Adipose tissue (tissue), 3 donors: Measurements from ENCODE around the gene EFNB3. TPM values are rescaled to one million over a fixed set of nuclear protein-coding genes. Genes with fewer than 3 reads are reported as not detected.

ENCODE experiments used
- H3K27ac ChIP-seq: one replicate; pipeline ENCODE4 v1.5.1; 2013; ENCODE audit warnings: low read depth, low read length
- WGBS, 3 donors: extraction: QIAGEN DNeasy Blood & Tissue Kit; methylation state at CpG; one replicate each; pipeline ENCODE4 v1.1.7; 2013; 5-methylcytosine and 5-hydroxymethylcytosine counted together
- polyA plus RNA-seq, 3 donors: library from polyadenylated mRNA; stranded (reverse); fragments of 200-250 nt; gene quantifications; one replicate each; pipeline ENCODE4 v1.2.3, GENCODE V29; 2013
- donor health status: healthy with polysubstance abuse.
- donor health status: Bipolar disorder and iron deficiency.
- donor health status: healthy.

EFNB3 gene
- polyA plus RNA-seq, 3 donors = 0.54 to 1.1 (median 0.89) TPM

DNA sequence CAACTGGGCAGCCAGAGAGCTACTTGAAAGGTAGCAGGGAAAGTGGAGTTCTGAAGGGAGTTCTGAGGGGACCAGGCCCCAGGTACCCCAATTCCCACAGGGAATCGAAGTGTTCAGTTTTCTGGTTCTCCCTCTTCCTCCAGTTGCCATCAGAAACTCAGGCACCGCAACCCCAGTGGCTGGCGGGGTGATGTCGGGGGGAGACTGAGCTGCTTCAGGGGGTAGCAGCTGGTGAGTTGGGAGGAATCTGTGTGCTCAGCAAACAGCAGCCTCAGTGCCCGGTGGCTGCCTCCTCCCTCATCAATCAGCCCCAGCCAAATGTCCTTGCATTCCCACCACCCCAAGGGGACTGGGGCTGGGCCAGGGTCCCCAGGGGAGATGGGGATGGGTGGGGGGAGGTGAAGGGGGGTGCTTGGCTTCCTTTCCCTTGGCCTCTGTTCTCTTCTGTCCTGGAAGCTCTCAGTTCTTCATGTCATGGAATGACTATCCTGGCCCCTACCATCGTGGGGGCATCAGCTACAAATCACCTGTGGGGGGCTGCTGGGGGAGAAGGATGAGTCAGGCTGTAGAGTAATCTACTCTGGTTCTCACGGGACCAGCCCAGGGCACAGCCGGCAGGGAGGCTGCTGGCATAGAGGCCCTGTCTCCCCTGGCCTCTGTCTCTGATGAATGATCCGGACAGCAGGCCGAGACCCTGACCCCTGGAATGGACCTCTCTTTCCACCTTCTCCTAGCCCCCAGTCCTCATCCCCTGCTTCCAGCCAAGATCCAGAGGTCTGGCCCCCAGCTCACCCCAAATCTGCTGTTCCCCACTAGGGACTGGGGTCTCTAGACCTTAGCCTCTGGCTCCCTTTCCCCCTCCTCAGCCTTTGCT, 10.0 kb downstream of the EFNB3 start:
- 64 to 81% (median 77%) methylated on average over 9 to 10 of the region's 10 CpGs for whole genome bisulfite sequencing, 3 donors
- H3K27ac ChIP-seq = no peak overlapping the region

DNA sequence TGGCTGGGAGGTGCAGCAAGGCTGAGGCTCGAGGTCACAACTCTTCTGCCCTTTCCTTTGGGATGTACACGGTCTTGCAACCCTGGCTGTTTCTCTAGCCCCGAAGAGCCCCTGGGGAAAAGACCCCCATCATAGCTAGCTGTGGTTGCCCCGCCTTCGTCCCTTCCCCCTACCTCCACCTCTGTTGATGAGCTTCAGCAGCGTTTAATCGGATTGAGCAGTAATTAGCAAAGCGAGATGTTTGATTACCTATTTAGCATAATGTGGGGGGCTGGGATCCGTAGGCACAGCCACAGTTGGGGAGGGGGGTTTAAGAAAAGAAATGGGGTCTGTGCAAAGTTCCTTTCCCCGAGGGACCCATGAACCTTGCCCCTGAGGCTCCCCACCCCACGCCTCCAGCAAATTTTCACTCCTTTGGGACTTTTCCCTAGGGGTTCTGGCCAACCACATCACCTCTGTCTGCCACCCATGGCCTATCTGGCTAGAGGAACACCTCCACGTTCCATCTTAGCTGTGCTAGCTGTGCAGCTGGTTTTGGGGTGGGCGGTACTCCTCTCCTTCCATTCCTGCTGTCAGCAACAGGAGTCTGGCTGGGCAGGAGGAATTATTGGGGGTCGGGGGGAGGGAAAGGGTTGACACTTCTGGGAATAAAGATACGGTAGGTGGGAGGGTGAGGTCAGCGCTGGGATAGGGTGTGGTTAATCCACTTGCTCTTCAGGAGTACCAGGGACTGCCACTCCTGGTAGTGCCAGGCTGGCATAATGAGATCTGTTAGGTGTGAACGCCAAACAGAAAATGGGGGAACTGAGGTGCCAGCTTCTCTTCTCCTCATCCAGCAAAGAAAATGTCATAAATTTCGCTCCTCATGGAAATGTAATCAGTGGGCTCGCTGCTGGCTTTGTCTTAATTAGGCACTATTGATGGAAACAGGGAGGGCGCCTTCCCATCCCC, 11.2 kb downstream of the EFNB3 start:
- WGBS, 3 donors = 39 to 45% (median 41%) methylated on average over 20 of the region's 20 CpGs
- H3K27ac ChIP-seq = no peak overlapping the region

GRCh38 chr17:7716901-7717755, 12.1 kb downstream of the EFNB3 start, which contains the start of gene DNAH2:
DNAH2 (plus strand) TSS chr17:7717744; CDS start chr17:7719735, 1,991 bp downstream.
- 1% methylated on average over 41 to 64 of the region's 64 CpGs for WGBS, 3 donors
- H3K27ac ChIP-seq = no peak within 1 kb of the TSS

- WGBS, 3 donors = 4 to 6% (median 5%) methylated on average over 16 of the region's 16 CpGs
- no peak overlapping the region for H3K27ac ChIP-seq
Measured at GRCh38 chr17:7717756-7718350, 12.9 kb downstream of the EFNB3 start.

- WGBS, 3 donors = 78 to 83% (median 82%) methylated on average over 9 of the region's 9 CpGs
Measured at GRCh38 chr17:7719661-7720060, 14.7 kb downstream of the EFNB3 start.

GRCh38 chr17:7720125-7720524, 15.1 kb downstream of the EFNB3 start:
- WGBS, 3 donors = 50 to 67% (median 54%) methylated on average over 4 of the region's 4 CpGs
- H3K27ac ChIP-seq = no peak overlapping the region

More at GRCh38 chr17:7719661-7720060, 14.7 kb downstream of the EFNB3 start:
- no peak overlapping the region for H3K27ac ChIP-seq

DNA sequence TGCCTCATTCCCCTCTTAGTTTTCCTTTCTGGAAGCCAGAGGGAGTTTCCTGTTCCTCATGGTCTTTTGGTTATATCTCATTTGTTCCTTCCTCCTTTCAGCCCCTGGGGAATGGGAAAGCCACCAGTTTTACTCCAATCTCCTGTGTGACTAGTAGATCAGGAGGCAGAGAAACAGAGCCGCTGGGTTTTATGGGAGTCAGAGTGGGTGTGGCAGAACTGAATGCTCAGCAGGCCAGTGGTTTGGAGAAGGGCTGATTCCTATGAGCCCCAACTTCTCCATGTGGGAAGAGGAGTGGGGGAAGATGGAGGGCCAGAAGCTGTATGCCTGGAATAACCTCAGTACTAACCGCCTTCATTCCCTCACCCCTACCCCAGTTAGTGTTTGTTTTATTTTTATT, 16.6 kb downstream of the EFNB3 start:
- no peak overlapping the region for H3K27ac ChIP-seq
- WGBS, 3 donors = 68 to 87% (median 68%) methylated on average over 2 of the region's 2 CpGs

DNA sequence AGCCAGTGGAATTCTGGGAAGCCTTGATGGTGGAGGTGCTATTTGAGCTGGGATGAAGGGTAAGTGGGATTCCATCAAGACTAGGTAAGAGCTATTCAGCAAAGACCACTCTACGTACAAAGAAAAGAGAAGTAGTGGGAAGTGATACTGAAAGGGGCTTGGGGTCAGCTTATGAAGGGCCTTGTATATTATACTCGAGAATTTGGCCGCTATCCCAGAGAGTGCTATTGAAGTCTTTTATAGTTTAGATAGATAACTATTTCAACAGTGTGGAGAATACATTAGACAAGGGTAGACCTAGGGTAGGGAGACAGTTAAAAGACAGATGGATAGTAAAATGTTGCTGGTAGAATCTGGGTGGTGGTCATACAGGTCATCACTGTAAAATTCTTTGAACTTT, 22.9 kb downstream of the EFNB3 start:
- no peak overlapping the region for H3K27ac ChIP-seq
- WGBS, 3 donors = 70 to 78% (median 70%) methylated on average over 3 of the region's 3 CpGs

GRCh38 chr17:7729816-7730215, 24.8 kb downstream of the EFNB3 start:
- H3K27ac ChIP-seq = no peak overlapping the region
- WGBS, 3 donors = 44 to 60% (median 52%) methylated on average over 1 of the region's 1 CpG

DNA sequence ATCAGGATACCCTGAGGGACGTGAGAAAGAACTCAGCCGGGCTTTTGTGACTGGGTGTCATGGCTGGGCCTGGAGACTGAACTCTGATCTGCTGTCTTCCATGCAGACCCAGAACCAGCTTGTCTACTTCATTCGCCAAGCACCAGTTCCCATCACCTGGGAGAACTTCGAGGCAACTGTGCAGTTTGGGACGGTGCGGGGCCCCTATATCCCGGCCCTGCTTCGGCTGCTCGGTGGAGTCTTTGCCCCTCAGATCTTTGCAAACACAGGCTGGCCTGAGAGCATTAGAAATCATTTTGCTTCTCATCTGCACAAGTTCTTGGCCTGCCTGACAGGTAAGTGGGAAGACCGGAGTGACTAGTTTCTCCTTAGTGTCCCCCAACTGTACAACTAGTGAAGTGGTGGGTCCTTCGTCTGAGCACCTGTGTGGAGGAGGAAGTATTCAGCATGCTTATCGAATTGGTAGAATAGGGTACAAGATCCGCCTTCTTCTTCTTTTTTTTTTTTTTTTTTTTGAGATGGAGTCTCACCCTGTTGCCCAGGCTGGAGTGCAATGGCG, 28.1 kb downstream of the EFNB3 start:
- no peak overlapping the region for H3K27ac ChIP-seq
- 70 to 89% (median 86%) methylated on average over 14 of the region's 14 CpGs for WGBS, 3 donors

- 86 to 92% (median 89%) methylated on average over 5 of the region's 5 CpGs for WGBS, 3 donors
- H3K27ac ChIP-seq = no peak overlapping the region
Measured at GRCh38 chr17:7737601-7738000, 32.6 kb downstream of the EFNB3 start.

- WGBS, 3 donors = 32 to 54% (median 53%) methylated on average over 14 of the region's 14 CpGs
- no peak overlapping the region for H3K27ac ChIP-seq
Measured at GRCh38 chr17:7739746-7740145, 34.7 kb downstream of the EFNB3 start.

DNA sequence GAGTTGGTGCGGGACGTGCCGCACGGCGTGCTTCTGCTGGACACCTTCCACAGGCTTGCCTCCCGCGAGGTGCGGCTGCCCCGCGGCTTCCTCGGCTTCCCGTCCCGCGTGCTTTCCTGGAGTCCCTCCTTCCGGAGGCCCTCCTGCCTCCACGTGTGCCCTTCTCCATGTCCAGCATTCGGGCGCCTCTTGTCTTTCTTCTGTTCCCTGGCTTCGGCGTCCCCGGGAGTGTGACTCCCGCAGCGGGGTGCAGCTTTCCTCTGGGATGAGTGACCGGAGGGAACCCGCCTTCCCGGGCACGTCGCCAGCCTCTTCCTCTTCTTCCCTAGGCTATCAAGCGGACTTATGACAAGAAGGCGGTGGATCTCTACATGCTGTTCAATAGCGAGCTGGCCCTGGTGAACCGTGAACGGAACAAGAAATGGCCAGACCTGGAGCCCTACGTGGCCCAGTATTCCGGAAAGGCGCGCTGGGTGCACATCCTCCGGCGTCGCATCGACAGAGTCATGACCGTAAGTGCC, 35.5 kb downstream of the EFNB3 start:
- H3K27ac ChIP-seq = no peak overlapping the region
- WGBS, 3 donors = 64 to 87% (median 67%) methylated on average over 42 of the region's 42 CpGs

DNA sequence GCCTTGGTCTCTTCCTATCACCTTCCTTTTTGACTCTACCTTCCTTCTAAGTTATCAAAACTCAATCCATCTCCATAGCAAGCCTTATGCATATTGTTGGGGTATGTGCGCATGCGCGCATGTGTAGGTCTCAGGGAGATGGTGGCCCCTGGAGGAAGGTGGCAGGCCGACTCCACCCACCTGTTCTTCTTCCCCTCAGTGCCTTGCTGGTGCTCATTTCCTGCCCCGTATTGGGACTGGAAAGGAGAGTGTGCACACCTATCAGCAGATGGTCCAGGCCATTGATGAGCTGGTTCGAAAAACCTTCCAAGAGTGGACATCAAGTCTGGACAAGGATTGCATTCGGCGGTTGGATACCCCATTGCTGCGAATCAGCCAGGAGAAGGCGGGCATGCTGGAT, 37.7 kb downstream of the EFNB3 start:
- 66 to 73% (median 73%) methylated on average over 10 of the region's 10 CpGs for WGBS, 3 donors
- no peak overlapping the region for H3K27ac ChIP-seq

GRCh38 chr17:7744416-7744815, 39.4 kb downstream of the EFNB3 start:
- H3K27ac ChIP-seq = no peak overlapping the region
- 54 to 69% (median 57%) methylated on average over 8 of the region's 8 CpGs for WGBS, 3 donors

- no peak overlapping the region for H3K27ac ChIP-seq
- WGBS, 3 donors = 60 to 85% (median 66%) methylated on average over 7 of the region's 7 CpGs
Measured at GRCh38 chr17:7745748-7746470, 40.9 kb downstream of the EFNB3 start.

DNA sequence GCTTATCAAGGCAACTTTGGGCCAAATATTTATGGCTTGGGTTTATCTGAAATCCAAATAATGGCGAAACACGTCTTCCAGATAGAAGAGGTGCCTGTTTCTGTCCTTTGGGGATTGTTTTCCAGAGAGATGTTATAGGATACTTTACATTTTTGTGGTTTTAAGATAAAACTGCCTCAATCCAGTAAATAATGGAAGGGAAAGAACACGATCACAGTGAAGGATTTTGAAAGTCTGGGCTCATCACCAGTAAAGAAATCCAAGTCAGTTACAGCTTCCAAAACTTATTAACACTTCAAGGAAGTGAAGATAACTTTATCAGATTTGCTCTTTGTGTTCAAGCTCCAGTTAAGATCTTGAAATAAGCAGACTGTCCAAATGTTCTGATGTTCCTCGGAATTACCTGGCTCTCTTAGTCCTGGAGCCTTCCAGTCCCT, 42.7 kb downstream of the EFNB3 start:
- no peak overlapping the region for H3K27ac ChIP-seq
- 43 to 44% (median 43%) methylated on average over 4 of the region's 4 CpGs for WGBS, 3 donors
